Esophagus muscularis mucosa (tissue), 4 donors: ENCODE results near the gene NTSR1.

ENCODE experiments used
- CTCF ChIP-seq, 3 experiments: fragments of 200-600 bp in 2 of 3; fragments of 450-650 bp in 1 of 3; sonication (generic) in 2 of 3; IDR thresholded peaks; one replicate each; pipeline ENCODE4 v1.5.1; 2017 to 2019; ENCODE audit warnings: antibody characterized with exemption in 3 of 3, mild to moderate bottlenecking in 2 of 3, moderate library complexity in 1 of 3
- EP300 ChIP-seq: sonication (generic); formaldehyde crosslinking; IDR thresholded peaks from one replicate; pipeline ENCODE4 v1.6.1; 2017; ENCODE audit warnings: antibody characterized with exemption
- POLR2A ChIP-seq: fragments of 450-650 bp; IDR thresholded peaks from one replicate; pipeline ENCODE4 v1.6.1; 2017; ENCODE audit warnings: antibody characterized with exemption, moderate library complexity, mild to moderate bottlenecking, low read depth
- POLR2AphosphoS5 ChIP-seq, 2 donors: sonication (generic); formaldehyde crosslinking; IDR thresholded peaks; one replicate each; pipeline ENCODE4 v1.6.1; 2017; ENCODE audit warnings: antibody characterized with exemption in 2 of 2

GRCh38 chr20:62744741-62745191 lies 36.1 kb downstream of the NTSR1 start:
- TF ChIP-seq CTCF (IDR thresholded peaks at IDR 0.05): no peak
- TF ChIP-seq POLR2A: no peak
- TF ChIP-seq POLR2AphosphoS5 (IDR thresholded peaks at IDR 0.05): no peak
- TF ChIP-seq EP300: no peak
